Activated T-cell treated with anti-CD3 and anti-CD28 coated beads for 24 hours (primary cell): ENCODE data around the gene FREM2.

ENCODE experiments used
- DNase-seq: peaks from one replicate; pipeline ENCODE4 v3.0.0-alpha.2; 2020; ENCODE audit warnings: low read depth

FREM2 gene

GRCh38 chr13:38687246-38688229 is 661 bp downstream of the FREM2 start:
- no peak for DNase-seq

- no peak for DNase-seq
Observed at GRCh38 chr13:38688674-38689073, 1.8 kb downstream of the FREM2 start.

- no peak for DNase-seq
Observed at GRCh38 chr13:38690231-38690630, 3.4 kb downstream of the FREM2 start.

- no peak for DNase-seq
Observed at GRCh38 chr13:38693168-38693567, 6.3 kb downstream of the FREM2 start.

GRCh38 chr13:38693641-38694040 is 6.8 kb downstream of the FREM2 start:
- DNase-seq: no peak

- no peak for DNase-seq
Observed at GRCh38 chr13:38697197-38697596, 10.3 kb downstream of the FREM2 start.

- DNase-seq: no peak
Observed at GRCh38 chr13:38697628-38698333, 10.9 kb downstream of the FREM2 start.

- DNase-seq: no peak
Observed at GRCh38 chr13:38700051-38700450, 13.2 kb downstream of the FREM2 start.

- no peak for DNase-seq
Observed at GRCh38 chr13:38702669-38703068, 15.8 kb downstream of the FREM2 start.

- DNase-seq: no peak
Observed at GRCh38 chr13:38703255-38703654, 16.4 kb downstream of the FREM2 start.

- DNase-seq: no peak
Observed at GRCh38 chr13:38705365-38705764, 18.5 kb downstream of the FREM2 start.

- no peak for DNase-seq
Observed at GRCh38 chr13:38707460-38707859, 20.6 kb downstream of the FREM2 start.

GRCh38 chr13:38713046-38713445 is 26.2 kb downstream of the FREM2 start:
- DNase-seq: no peak

GRCh38 chr13:38718374-38718773 is 31.5 kb downstream of the FREM2 start:
- no peak for DNase-seq

GRCh38 chr13:38730332-38730731 is 43.5 kb downstream of the FREM2 start:
- DNase-seq: no peak

GRCh38 chr13:38733146-38733545 is 46.3 kb downstream of the FREM2 start:
- no peak for DNase-seq

GRCh38 chr13:38735665-38736440 is 49.0 kb downstream of the FREM2 start:
- DNase-seq: no peak

- no peak for DNase-seq
Observed at GRCh38 chr13:38743466-38743865, 56.6 kb downstream of the FREM2 start.

GRCh38 chr13:38752686-38753085 is 65.8 kb downstream of the FREM2 start:
- DNase-seq: no peak

GRCh38 chr13:38753878-38754277 is 67.0 kb downstream of the FREM2 start:
- DNase-seq: no peak

- no peak for DNase-seq
Observed at GRCh38 chr13:38755793-38756192, 68.9 kb downstream of the FREM2 start.

- no peak for DNase-seq
Observed at GRCh38 chr13:38758277-38758676, 71.4 kb downstream of the FREM2 start.
